NCI-H2081 treated with DMSO at 0.1 percent for 48 hours (cell line): Measurements from ENCODE around the gene COL19A1.

Experiments
- DNase-seq: peaks from one replicate; lab custom pipeline; 2025; lab: John Stamatoyannopoulos, UW

The COL19A1 gene

DNA sequence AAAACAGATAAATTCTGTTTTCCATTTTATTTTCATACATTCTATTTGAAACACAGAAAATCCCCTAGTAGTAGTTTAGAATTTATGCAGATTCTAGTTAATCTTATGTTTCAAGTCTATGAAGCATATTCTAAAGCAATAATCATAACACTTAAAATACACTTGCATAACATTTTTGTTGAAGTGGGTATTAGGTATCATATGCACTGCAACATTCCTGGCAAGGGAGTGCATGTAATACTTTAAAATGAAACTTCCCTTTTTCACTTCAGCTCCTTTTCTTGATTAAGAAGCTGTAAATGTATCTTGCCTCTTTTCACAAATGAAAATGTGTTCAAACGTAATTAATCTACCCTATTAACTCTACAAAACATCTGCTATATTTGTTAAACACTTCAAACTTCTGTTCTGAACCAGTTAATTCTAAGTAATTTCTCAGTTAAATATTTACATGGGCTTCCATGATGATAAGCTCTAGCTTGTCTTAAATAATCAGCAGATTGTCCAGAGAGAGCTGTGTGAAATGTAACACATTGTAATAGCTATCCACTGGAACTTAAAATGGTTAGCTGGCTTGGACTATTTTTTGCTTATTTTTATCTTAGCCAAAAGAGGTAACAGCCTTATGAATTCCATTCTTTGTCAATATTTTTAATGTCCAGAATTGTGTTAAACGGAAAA is 192.8 kb downstream of the COL19A1 start:
- no peak for DNase-seq

GRCh38 chr6:70060680-70061079 is 194.3 kb downstream of the COL19A1 start:
- no peak for DNase-seq

- no peak for DNase-seq
Observed at GRCh38 chr6:70061546-70061945, 195.2 kb downstream of the COL19A1 start.

- DNase-seq, result no peak
Observed at GRCh38 chr6:70062010-70062409, 195.7 kb downstream of the COL19A1 start.

GRCh38 chr6:70072540-70073179 is 206.3 kb downstream of the COL19A1 start:
- no peak for DNase-seq

DNA sequence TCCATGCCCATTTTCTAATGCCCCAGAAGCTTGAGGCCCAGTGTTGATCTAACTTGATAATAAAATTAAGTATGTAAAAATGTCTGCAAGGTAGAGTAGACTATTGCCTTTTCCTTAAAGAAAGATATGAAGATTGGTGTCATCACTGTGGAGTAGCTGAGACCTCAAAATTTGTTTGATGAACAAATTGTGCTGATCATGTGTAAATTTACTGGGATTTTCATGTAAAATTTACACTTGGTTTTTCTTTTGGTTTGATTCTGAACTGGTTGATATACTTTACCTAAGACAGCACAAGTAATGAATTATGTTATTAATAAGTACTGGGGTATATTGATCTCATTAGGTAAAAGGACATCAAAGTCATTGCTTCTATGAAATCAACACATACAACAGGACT is 207.3 kb downstream of the COL19A1 start:
- no peak for DNase-seq

DNA sequence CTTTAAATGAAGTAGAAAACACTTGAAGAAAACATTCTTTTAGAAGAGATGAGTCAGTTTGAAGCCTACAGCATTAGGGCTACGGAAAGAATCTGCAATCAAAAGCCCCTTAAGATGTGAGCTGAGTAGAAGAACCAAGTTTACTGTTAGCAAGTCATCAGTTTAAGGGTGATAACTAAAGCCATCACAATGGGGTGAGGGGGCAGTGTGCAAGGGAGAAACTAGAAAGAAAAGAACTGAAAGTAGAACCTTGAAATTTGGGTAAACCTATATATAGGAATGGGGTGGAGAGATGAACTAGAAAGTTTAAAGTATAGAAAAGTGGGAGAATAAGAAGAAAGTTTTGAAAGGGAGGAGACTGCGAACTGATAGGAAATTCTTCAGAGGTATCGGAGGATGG is 212.9 kb downstream of the COL19A1 start:
- DNase-seq, result no peak

DNA sequence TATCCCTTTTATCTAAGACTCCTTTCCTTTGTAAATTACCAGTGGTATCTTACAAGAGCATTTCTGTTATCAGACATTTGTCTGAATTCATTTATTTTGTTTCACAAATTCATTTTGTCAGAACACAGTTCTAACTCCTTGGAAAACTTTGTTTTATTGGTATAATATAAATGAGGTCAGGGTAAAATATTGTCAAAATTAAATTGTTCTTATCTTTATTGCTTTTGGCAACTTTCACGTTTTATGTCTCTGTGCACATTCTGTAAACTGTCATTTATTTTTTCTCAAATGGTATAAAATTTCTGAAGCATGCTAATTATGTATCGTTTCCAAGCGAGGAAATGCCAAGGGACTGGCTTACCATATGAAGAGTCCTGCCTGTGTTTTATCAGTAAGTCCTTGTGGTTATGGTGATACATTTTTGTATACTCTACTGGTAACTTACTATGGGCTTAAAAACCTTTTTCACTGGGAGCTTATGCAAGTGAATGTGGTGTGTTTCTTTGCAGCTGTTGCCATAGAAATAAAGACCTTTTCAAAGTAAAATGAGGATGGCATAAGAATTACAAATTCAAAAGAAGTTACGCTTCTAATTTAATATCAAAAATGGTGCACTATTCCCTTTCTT is 214.2 kb downstream of the COL19A1 start:
- no peak for DNase-seq

GRCh38 chr6:70082830-70083229 is 216.5 kb downstream of the COL19A1 start:
- no peak for DNase-seq

DNA sequence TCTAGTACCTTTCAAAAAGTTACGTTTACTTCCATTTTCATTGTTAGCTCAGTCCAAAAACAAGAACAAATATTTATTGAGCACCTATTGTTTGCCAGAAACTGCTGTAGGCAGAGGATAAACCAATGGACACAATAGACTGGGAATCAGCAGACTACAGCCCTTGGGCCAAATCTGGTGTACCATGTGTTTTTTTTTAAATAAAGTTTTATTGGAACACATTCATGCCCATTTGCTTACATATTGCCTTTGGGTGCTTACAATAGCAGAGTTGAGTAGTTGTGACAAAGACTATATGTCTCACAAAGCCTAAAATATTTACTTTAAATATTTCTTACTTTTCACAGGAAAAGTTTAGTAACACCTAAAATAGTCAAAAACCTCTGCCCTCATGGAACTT is 220.4 kb downstream of the COL19A1 start:
- no peak for DNase-seq

- DNase-seq, result no peak
Observed at GRCh38 chr6:70094156-70094555, 227.8 kb downstream of the COL19A1 start.

- no peak for DNase-seq
Observed at GRCh38 chr6:70099732-70100131, 233.4 kb downstream of the COL19A1 start.

DNA sequence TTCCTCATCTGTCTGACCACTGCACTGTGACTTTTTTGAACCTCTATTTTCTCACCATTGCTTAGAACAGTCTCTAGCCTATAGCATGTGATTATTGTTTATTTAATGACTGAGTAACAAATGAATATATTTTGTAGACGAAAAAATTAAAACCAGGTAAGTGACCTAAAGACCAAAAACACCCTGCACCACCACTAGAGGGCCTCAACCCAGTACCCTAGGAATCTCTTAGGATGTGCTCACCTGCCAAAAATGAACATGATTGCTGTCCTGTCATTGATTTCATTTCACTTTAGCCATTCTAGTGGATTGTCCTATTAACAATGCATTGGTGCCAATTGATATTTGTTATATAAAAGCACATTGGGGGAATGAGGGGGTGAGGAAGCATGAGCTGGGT is 237.4 kb downstream of the COL19A1 start:
- no peak for DNase-seq

DNA sequence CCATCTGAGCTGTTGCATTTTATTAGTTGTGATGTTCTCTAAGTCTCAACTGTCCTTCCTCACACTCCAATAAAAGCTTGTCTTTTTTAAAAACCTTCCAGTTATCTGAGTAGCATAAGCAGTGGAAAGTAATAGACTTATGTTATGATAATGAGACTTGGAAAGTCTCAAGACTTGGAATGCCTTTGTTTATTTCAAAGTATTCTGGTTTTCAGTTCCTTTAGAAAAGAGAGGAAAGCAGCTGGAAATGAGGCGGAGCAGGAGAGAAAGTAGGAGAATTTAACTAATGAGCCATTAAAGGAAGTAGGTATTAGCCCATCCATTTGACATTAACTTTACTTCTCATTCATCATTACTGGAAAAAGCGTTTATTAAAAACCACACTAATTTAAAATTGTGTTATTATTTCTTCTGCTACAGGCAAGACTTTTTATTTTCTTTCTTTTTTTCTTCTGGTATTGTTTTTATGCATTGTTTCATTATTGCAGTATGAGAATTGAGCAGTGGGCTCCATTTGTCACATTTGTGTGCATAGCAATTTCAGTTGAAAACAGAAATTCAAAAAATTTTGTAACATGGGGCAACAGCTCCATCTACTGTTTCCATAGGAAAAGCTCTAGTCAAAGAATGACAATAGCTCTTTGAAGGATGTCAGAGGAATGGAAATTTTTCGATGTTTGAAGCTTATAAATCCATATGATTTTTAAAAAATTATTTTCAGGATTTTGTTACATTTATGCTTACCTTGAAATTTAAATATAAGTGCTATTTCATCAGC is 241.7 kb downstream of the COL19A1 start:
- DNase-seq, result no peak

DNA sequence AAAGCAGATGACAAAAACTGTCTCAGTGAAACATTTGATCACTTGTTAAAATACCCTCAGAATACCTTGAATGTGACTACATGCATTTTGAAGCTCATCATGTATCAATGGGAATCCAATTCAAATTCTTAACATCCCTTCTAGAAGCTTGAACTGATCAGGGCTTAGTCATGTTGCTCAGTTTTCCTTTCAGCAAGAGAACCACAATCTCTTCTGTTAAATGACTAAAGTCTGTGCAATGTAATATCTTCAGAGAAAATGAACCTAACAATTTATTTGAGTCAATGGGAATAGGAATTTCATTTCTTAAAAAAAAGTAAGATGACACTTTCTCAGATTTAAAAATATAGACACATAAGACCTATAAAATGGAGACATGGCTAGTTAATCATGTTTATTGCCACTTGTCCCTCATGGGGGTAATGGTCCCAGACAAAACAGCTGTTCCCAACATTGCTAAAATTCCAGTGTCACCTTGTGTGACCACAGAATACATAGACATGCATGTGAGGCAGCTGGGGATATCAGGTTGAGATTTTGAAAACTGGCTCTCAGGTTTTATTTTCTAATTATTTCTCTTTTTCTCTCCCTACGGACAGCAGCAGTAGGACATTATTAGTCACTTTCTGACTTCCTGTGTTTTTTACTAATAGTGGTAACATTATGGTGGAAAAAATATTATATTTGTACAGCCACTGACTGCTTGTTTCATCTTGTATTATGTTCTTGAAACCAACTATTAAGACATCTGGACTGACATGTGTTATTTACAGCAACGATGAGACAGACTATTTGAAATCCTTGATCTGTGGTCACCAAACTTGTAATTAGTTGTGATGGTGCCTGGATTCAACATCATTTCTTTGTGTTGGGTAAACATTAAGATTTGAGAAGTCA is 244.0 kb downstream of the COL19A1 start:
- DNase-seq, result no peak

DNA sequence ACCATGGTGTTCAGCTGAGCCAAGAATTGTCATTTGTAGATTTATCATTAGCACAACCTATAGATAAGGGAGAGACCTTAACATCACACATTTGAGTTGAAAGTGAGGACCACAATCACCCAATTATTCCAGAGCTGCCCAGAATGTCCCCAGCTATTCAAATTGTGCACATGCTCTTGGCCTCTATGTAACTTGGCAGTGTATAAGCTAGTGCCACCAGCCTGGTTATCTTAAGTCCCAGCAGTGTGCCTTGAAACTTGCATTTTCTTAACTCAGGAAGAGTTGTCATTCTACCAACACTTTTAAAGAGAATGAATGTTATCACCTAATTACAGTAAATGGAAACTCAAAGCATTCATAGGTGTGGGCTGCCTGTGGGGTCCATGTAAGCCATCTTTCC is 245.4 kb downstream of the COL19A1 start:
- DNase-seq, result no peak

- DNase-seq, result no peak
Observed at GRCh38 chr6:70112716-70113115, 246.4 kb downstream of the COL19A1 start.

- no peak for DNase-seq
Observed at GRCh38 chr6:70113171-70113570, 246.8 kb downstream of the COL19A1 start.

GRCh38 chr6:70118670-70119069 is 252.3 kb downstream of the COL19A1 start:
- no peak for DNase-seq

- no peak for DNase-seq
Observed at GRCh38 chr6:70119218-70119835, 253.0 kb downstream of the COL19A1 start.

DNA sequence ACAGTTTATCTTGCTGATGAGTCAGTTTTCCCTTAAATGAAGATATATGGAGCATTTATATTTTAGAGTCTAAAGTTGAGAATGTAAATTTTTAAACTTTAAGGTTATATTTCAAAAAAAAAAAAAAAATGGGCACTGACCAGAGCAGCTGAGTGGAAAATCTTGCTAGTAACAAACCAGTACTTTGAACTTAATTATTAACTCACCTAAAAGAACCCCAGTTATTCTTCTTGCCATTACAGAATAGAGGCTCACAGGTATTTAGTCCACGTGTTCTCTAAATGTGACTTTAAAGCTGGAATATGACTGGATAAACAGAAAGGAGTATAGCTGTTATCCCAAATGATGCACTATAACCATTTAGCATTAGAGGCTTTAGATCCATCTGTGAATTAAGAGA is 258.1 kb downstream of the COL19A1 start:
- DNase-seq, result no peak
